ENCODE results near the gene KCNIP1.

Gene KCNIP1

GRCh38 chr5:170643591-170643990 lies 139.8 kb downstream of the KCNIP1 start:
- Histone ChIP-seq H2BK12ac (ENCODE audit: low read length in 2 of 2) (no peak overlapping the region), H3K14ac (ENCODE audit: low read length in 2 of 2) (no peak overlapping the region), H3K4me1 (ENCODE audit: control insufficient read depth, insufficient read depth, low read depth, low read length) (no peaks in the 10 kb centered on the region), H3K18ac (ENCODE audit: low read depth in 1 of 2, low read length in 2 of 2) (no peak overlapping the region), H3K9ac (ENCODE audit: low read length) (no peak overlapping the region), H3K79me1 (replicated peaks; ENCODE audit: low read length, poor library complexity, severe bottlenecking) (no peaks in the 10 kb centered on the region), H4K8ac (ENCODE audit: low read length) (no peak overlapping the region), H2BK5ac (ENCODE audit: low read depth, low read length, poor library complexity, severe bottlenecking) (no peak overlapping the region), H3K9me3 (ENCODE audit: control insufficient read depth, low read length) (no peaks in the 10 kb centered on the region), H2AFZ (ENCODE audit: low read depth, low read length) (no peak overlapping the region), H3K4me2 (ENCODE audit: low read length, poor library complexity, severe bottlenecking) (no peak overlapping the region), H3K4me3 (ENCODE audit: insufficient read depth in 1 of 2, low read depth in 1 of 2, low read length in 2 of 2) (no peak overlapping the region), H2BK120ac (ENCODE audit: low read depth, low read length) (no peak overlapping the region), H3K4ac (ENCODE audit: low read depth in 1 of 2, low read length in 2 of 2) (no peak overlapping the region), H3K23ac (ENCODE audit: low read length in 2 of 2) (no peak overlapping the region), H3K36me3 (ENCODE audit: control insufficient read depth in 1 of 2, insufficient read depth in 2 of 2, low read depth in 1 of 2, low read length in 2 of 2) (peaks cover 0 to 13% of the 10 kb centered on the region in 2 experiments), H4K91ac (ENCODE audit: low read length) (no peak overlapping the region), H2BK15ac (ENCODE audit: low read depth, poor library complexity, severe bottlenecking) (no peak overlapping the region), H3K27ac (ENCODE audit: low read length, poor library complexity, severe bottlenecking) (no peak overlapping the region), H2AK5ac (ENCODE audit: low read length, severe bottlenecking) (no peak overlapping the region), H3K27me3 (ENCODE audit: control insufficient read depth in 1 of 2, insufficient read depth in 1 of 2, low read length in 2 of 2) (peaks cover 17 to 58% of the 10 kb centered on the region in 2 experiments)
- WGBS = 68% methylated on average over 5 of the region's 6 CpGs
- no peak for DNase-seq

GRCh38 chr5:170644501-170644900 lies 140.7 kb downstream of the KCNIP1 start:
- no peak overlapping the region for H2AK5ac ChIP-seq (ENCODE audit: low read length, severe bottlenecking)
- no peak overlapping the region for H2BK12ac ChIP-seq (ENCODE audit: low read length in 2 of 2)
- no peak overlapping the region for H2BK5ac ChIP-seq (ENCODE audit: low read depth, low read length, poor library complexity, severe bottlenecking)
- H3K27ac ChIP-seq (ENCODE audit: low read length, poor library complexity, severe bottlenecking) = no peak overlapping the region
- no peaks in the 10 kb centered on the region for H3K4me1 ChIP-seq (ENCODE audit: control insufficient read depth, insufficient read depth, low read depth, low read length)
- no peak overlapping the region for H3K4ac ChIP-seq (ENCODE audit: low read depth in 1 of 2, low read length in 2 of 2)
- H3K23ac ChIP-seq (ENCODE audit: low read length in 2 of 2) = no peak overlapping the region
- H2BK15ac ChIP-seq (ENCODE audit: low read depth, poor library complexity, severe bottlenecking) = no peak overlapping the region
- no peak overlapping the region for H2AFZ ChIP-seq (ENCODE audit: low read depth, low read length)
- H3K9me3 ChIP-seq (ENCODE audit: control insufficient read depth, low read length) = no peaks in the 10 kb centered on the region
- peaks cover 0 to 13% of the 10 kb centered on the region in 2 experiments for H3K36me3 ChIP-seq (ENCODE audit: control insufficient read depth in 1 of 2, insufficient read depth in 2 of 2, low read depth in 1 of 2, low read length in 2 of 2)
- no peak overlapping the region for H4K8ac ChIP-seq (ENCODE audit: low read length)
- peaks cover 17 to 56% of the 10 kb centered on the region in 2 experiments for H3K27me3 ChIP-seq (ENCODE audit: control insufficient read depth in 1 of 2, insufficient read depth in 1 of 2, low read length in 2 of 2)
- no peak overlapping the region for H3K18ac ChIP-seq (ENCODE audit: low read depth in 1 of 2, low read length in 2 of 2)
- H4K91ac ChIP-seq (ENCODE audit: low read length) = no peak overlapping the region
- no peak for DNase-seq
- no peak overlapping the region for H3K9ac ChIP-seq (ENCODE audit: low read length)
- no peak overlapping the region for H2BK120ac ChIP-seq (ENCODE audit: low read depth, low read length)
- H3K4me3 ChIP-seq (ENCODE audit: insufficient read depth in 1 of 2, low read depth in 1 of 2, low read length in 2 of 2) = no peak overlapping the region
- no peak overlapping the region for H3K4me2 ChIP-seq (ENCODE audit: low read length, poor library complexity, severe bottlenecking)
- no peak overlapping the region for H3K14ac ChIP-seq (ENCODE audit: low read length in 2 of 2)
- H3K79me1 ChIP-seq (replicated peaks; ENCODE audit: low read length, poor library complexity, severe bottlenecking) = no peaks in the 10 kb centered on the region

GRCh38 chr5:170648541-170648940 lies 144.7 kb downstream of the KCNIP1 start:
- Histone ChIP-seq H2BK5ac (ENCODE audit: low read depth, low read length, poor library complexity, severe bottlenecking) (no peak overlapping the region), H3K79me1 (replicated peaks; ENCODE audit: low read length, poor library complexity, severe bottlenecking) (no peaks in the 10 kb centered on the region), H3K27me3 (ENCODE audit: control insufficient read depth in 1 of 2, insufficient read depth in 1 of 2, low read length in 2 of 2) (peaks cover 14 to 18% of the 10 kb centered on the region in 2 experiments), H2AFZ (ENCODE audit: low read depth, low read length) (no peak overlapping the region), H2AK5ac (ENCODE audit: low read length, severe bottlenecking) (no peak overlapping the region), H3K23ac (ENCODE audit: low read length in 2 of 2) (no peak overlapping the region), H4K8ac (ENCODE audit: low read length) (no peak overlapping the region), H3K4me1 (ENCODE audit: control insufficient read depth, insufficient read depth, low read depth, low read length) (peaks cover 2% of the 10 kb centered on the region), H3K4me2 (ENCODE audit: low read length, poor library complexity, severe bottlenecking) (no peak overlapping the region), H4K91ac (ENCODE audit: low read length) (no peak overlapping the region), H3K9ac (ENCODE audit: low read length) (no peak overlapping the region), H3K18ac (ENCODE audit: low read depth in 1 of 2, low read length in 2 of 2) (no peak overlapping the region), H2BK12ac (ENCODE audit: low read length in 2 of 2) (no peak overlapping the region), H2BK15ac (ENCODE audit: low read depth, poor library complexity, severe bottlenecking) (no peak overlapping the region), H3K14ac (ENCODE audit: low read length in 2 of 2) (no peak overlapping the region), H3K27ac (ENCODE audit: low read length, poor library complexity, severe bottlenecking) (no peak overlapping the region), H3K4ac (ENCODE audit: low read depth in 1 of 2, low read length in 2 of 2) (no peak overlapping the region), H3K9me3 (ENCODE audit: control insufficient read depth, low read length) (no peaks in the 10 kb centered on the region), H3K4me3 (ENCODE audit: insufficient read depth in 1 of 2, low read depth in 1 of 2, low read length in 2 of 2) (no peak overlapping the region), H2BK120ac (ENCODE audit: low read depth, low read length) (no peak overlapping the region), H3K36me3 (ENCODE audit: control insufficient read depth in 1 of 2, insufficient read depth in 2 of 2, low read depth in 1 of 2, low read length in 2 of 2) (no peaks in the 10 kb centered on the region)
- peak; percentile 49 for DNase-seq
- 0% methylated on average over 1 of the region's 2 CpGs for WGBS

- Histone ChIP-seq H2BK15ac (ENCODE audit: low read depth, poor library complexity, severe bottlenecking) (no peak overlapping the region), H3K4ac (ENCODE audit: low read depth in 1 of 2, low read length in 2 of 2) (no peak overlapping the region), H3K4me3 (ENCODE audit: insufficient read depth in 1 of 2, low read depth in 1 of 2, low read length in 2 of 2) (no peak overlapping the region), H3K18ac (ENCODE audit: low read depth in 1 of 2, low read length in 2 of 2) (no peak overlapping the region), H3K9ac (ENCODE audit: low read length) (no peak overlapping the region), H3K9me3 (ENCODE audit: control insufficient read depth, low read length) (no peaks in the 10 kb centered on the region), H2AK5ac (ENCODE audit: low read length, severe bottlenecking) (no peak overlapping the region), H3K4me1 (ENCODE audit: control insufficient read depth, insufficient read depth, low read depth, low read length) (peaks cover 2% of the 10 kb centered on the region), H4K91ac (ENCODE audit: low read length) (no peak overlapping the region), H3K27ac (ENCODE audit: low read length, poor library complexity, severe bottlenecking) (no peak overlapping the region), H3K36me3 (ENCODE audit: control insufficient read depth in 1 of 2, insufficient read depth in 2 of 2, low read depth in 1 of 2, low read length in 2 of 2) (no peaks in the 10 kb centered on the region), H3K14ac (ENCODE audit: low read length in 2 of 2) (no peak overlapping the region), H2AFZ (ENCODE audit: low read depth, low read length) (no peak overlapping the region), H2BK120ac (ENCODE audit: low read depth, low read length) (no peak overlapping the region), H3K79me1 (replicated peaks; ENCODE audit: low read length, poor library complexity, severe bottlenecking) (no peaks in the 10 kb centered on the region), H2BK5ac (ENCODE audit: low read depth, low read length, poor library complexity, severe bottlenecking) (no peak overlapping the region), H3K23ac (ENCODE audit: low read length in 2 of 2) (no peak overlapping the region), H3K27me3 (ENCODE audit: control insufficient read depth in 1 of 2, insufficient read depth in 1 of 2, low read length in 2 of 2) (peaks cover 3 to 4% of the 10 kb centered on the region in 2 experiments), H2BK12ac (ENCODE audit: low read length in 2 of 2) (no peak overlapping the region), H3K4me2 (ENCODE audit: low read length, poor library complexity, severe bottlenecking) (no peak overlapping the region), H4K8ac (ENCODE audit: low read length) (no peak overlapping the region)
- 98% methylated on average over 2 of the region's 2 CpGs for WGBS
- no peak for DNase-seq
These were observed 147.0 kb downstream of the KCNIP1 start for GRCh38 chr5:170650850-170651249.
